Measurements from ENCODE around the gene EPX. TPM values are rescaled to one million over a fixed set of nuclear protein-coding genes. Genes with fewer than 3 reads are reported as not detected.

EPX gene
- total and polyA plus RNA-seq, 2 donors (not counting 1 experiment from before 2014, with no cell fraction given): not detected

- no peaks in the 10 kb centered on the region for H3K9me3 ChIP-seq (ENCODE audit: control insufficient read depth, insufficient read depth, low read depth, low read length)
- no peak overlapping the region for H2AFZ ChIP-seq (ENCODE audit: low read length)
- no peaks in the 10 kb centered on the region for H3K27me3 ChIP-seq (ENCODE audit: control insufficient read depth, insufficient read depth, low read length)
- no peak for TF ChIP-seq EZH2 (IDR thresholded peaks at IDR 0.05; ENCODE audit: low read length, missing control alignments)
- TF ChIP-seq CTCF (conservative IDR thresholded peaks at IDR 0.05 in 1 of 2, IDR thresholded peaks at IDR 0.05 in 1 of 2; ENCODE audit: low read depth in 1 of 2, low read length in 2 of 2): no peak
- no peaks in the 10 kb centered on the region for H3K79me2 ChIP-seq (ENCODE audit: control insufficient read depth, insufficient read depth, low read length)
- H3K4me3 ChIP-seq (replicated peaks in 1 of 4; ENCODE audit: control extremely low read depth in 1 of 4, insufficient read depth in 1 of 4, low read depth in 3 of 4, low read length in 4 of 4): no peak overlapping the region
- no peak for DNase-seq (ENCODE audit: low read depth in 2 of 2)
- no peaks in the 10 kb centered on the region for H3K4me1 ChIP-seq (ENCODE audit: control insufficient read depth, extremely low read depth, insufficient read depth, low read length)
- H3K36me3 ChIP-seq (ENCODE audit: control insufficient read depth, insufficient read depth, low read length): no peaks in the 10 kb centered on the region
- H3K27ac ChIP-seq (ENCODE audit: insufficient read depth, low read length): no peak overlapping the region
- H3K9ac ChIP-seq (ENCODE audit: insufficient read depth, low read length): no peak overlapping the region
- no peak overlapping the region for H3K4me2 ChIP-seq (ENCODE audit: extremely low read depth, insufficient read depth, low read length)
- H4K20me1 ChIP-seq (ENCODE audit: control insufficient read depth, extremely low read depth, insufficient read depth, low read length): no peaks in the 10 kb centered on the region
These were observed 3.1 kb downstream of the EPX start for GRCh38 chr17:58195518-58196123.

GRCh38 chr17:58196610-58197009, 4.1 kb downstream of the EPX start:
- no peaks in the 10 kb centered on the region for H3K4me1 ChIP-seq (ENCODE audit: control insufficient read depth, extremely low read depth, insufficient read depth, low read length)
- no peak overlapping the region for H3K9ac ChIP-seq (ENCODE audit: insufficient read depth, low read length)
- H3K4me2 ChIP-seq (ENCODE audit: extremely low read depth, insufficient read depth, low read length): no peak overlapping the region
- no peak for DNase-seq (ENCODE audit: low read depth in 2 of 2)
- H3K36me3 ChIP-seq (ENCODE audit: control insufficient read depth, insufficient read depth, low read length): no peaks in the 10 kb centered on the region
- H3K79me2 ChIP-seq (ENCODE audit: control insufficient read depth, insufficient read depth, low read length): no peaks in the 10 kb centered on the region
- no peaks in the 10 kb centered on the region for H4K20me1 ChIP-seq (ENCODE audit: control insufficient read depth, extremely low read depth, insufficient read depth, low read length)
- no peaks in the 10 kb centered on the region for H3K27me3 ChIP-seq (ENCODE audit: control insufficient read depth, insufficient read depth, low read length)
- H3K9me3 ChIP-seq (ENCODE audit: control insufficient read depth, insufficient read depth, low read depth, low read length): no peaks in the 10 kb centered on the region
- H2AFZ ChIP-seq (ENCODE audit: low read length): no peak overlapping the region
- H3K4me3 ChIP-seq (replicated peaks in 1 of 4; ENCODE audit: control extremely low read depth in 1 of 4, insufficient read depth in 1 of 4, low read depth in 3 of 4, low read length in 4 of 4): no peak overlapping the region
- no peak overlapping the region for H3K27ac ChIP-seq (ENCODE audit: insufficient read depth, low read length)
- no peak for TF ChIP-seq EZH2 (IDR thresholded peaks at IDR 0.05; ENCODE audit: low read length, missing control alignments)
- TF ChIP-seq CTCF (conservative IDR thresholded peaks at IDR 0.05 in 1 of 2, IDR thresholded peaks at IDR 0.05 in 1 of 2; ENCODE audit: low read depth in 1 of 2, low read length in 2 of 2): no peak

- no peak overlapping the region for H2AFZ ChIP-seq (ENCODE audit: low read length)
- TF ChIP-seq CTCF (conservative IDR thresholded peaks at IDR 0.05 in 1 of 2, IDR thresholded peaks at IDR 0.05 in 1 of 2; ENCODE audit: low read depth in 1 of 2, low read length in 2 of 2) (peak; percentile 26 to 56), EZH2 (IDR thresholded peaks at IDR 0.05; ENCODE audit: low read length, missing control alignments) (no peak)
- H3K4me3 ChIP-seq (replicated peaks in 1 of 4; ENCODE audit: control extremely low read depth in 1 of 4, insufficient read depth in 1 of 4, low read depth in 3 of 4, low read length in 4 of 4): no peak overlapping the region
- H3K36me3 ChIP-seq (ENCODE audit: control insufficient read depth, insufficient read depth, low read length): no peaks in the 10 kb centered on the region
- no peaks in the 10 kb centered on the region for H3K9me3 ChIP-seq (ENCODE audit: control insufficient read depth, insufficient read depth, low read depth, low read length)
- no peaks in the 10 kb centered on the region for H3K4me1 ChIP-seq (ENCODE audit: control insufficient read depth, extremely low read depth, insufficient read depth, low read length)
- no peaks in the 10 kb centered on the region for H3K79me2 ChIP-seq (ENCODE audit: control insufficient read depth, insufficient read depth, low read length)
- no peaks in the 10 kb centered on the region for H3K27me3 ChIP-seq (ENCODE audit: control insufficient read depth, insufficient read depth, low read length)
- DNase-seq (ENCODE audit: low read depth in 2 of 2): peak; percentile 20 to 28
- no peak overlapping the region for H3K9ac ChIP-seq (ENCODE audit: insufficient read depth, low read length)
- no peaks in the 10 kb centered on the region for H4K20me1 ChIP-seq (ENCODE audit: control insufficient read depth, extremely low read depth, insufficient read depth, low read length)
- no peak overlapping the region for H3K27ac ChIP-seq (ENCODE audit: insufficient read depth, low read length)
- no peak overlapping the region for H3K4me2 ChIP-seq (ENCODE audit: extremely low read depth, insufficient read depth, low read length)
These were observed 7.6 kb downstream of the EPX start for GRCh38 chr17:58200024-58200633.
